SH-SY5Y (cell line): Measurements from ENCODE around the gene GALNT9.

ENCODE experiments used
- GATA2 ChIP-seq: IDR thresholded peaks from 2 replicates; pipeline ENCODE4 v1.6.1; 2011; ENCODE audit warnings: mild to moderate bottlenecking, low read depth, low read length
- GATA3 ChIP-seq: IDR thresholded peaks from 2 replicates; pipeline ENCODE4 v1.6.1; 2011; ENCODE audit warnings: low read depth, mild to moderate bottlenecking, low read length, moderate library complexity

DNA sequence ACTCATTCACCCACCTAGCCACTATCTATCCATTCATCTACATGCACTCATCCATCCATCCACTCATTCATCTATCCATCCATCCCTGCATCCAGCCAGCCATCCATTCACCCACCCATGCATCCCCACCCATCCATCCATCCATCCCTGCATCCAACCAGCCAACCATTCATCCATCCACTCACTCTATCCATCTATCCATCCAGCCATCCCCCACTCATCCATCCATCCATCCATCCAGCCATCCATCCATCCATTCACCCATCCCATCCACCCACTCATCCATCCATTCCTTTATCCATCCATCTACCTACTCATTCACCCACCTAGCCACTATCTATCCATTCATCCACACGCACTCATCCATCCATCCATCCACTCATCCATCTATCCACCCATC lies 112.0 kb downstream of the GALNT9 start:
- TF ChIP-seq GATA2 (no peak), GATA3 (no peak)
